Hippocampal formation (tissue), 2 donors: ENCODE measurements around the gene SLC43A2.
"Not testable (repeated sequence)": the region's sequence is repeated elsewhere in the genome, so short reads cannot be mapped to it uniquely, and the experiment has no call there.

Experiments used
- DNase-seq, 2 donors: peaks; one replicate each; lab custom pipeline; 2025; lab: John Stamatoyannopoulos, UW

The SLC43A2 gene

GRCh38 chr17:1590029-1590746 is 38.4 kb downstream of the SLC43A2 start:
- DNase-seq, result no peak

GRCh38 chr17:1588821-1589585 is 39.6 kb downstream of the SLC43A2 start:
- DNase-seq, result no peak

GRCh38 chr17:1584167-1584566 is 44.5 kb downstream of the SLC43A2 start:
- DNase-seq, result no peak

GRCh38 chr17:1583556-1583955 is 45.1 kb downstream of the SLC43A2 start:
- DNase-seq, result no peak

- DNase-seq, result no peak
These were observed 46.3 kb downstream of the SLC43A2 start for GRCh38 chr17:1582374-1582773.

- no peak for DNase-seq
These were observed 47.5 kb downstream of the SLC43A2 start for GRCh38 chr17:1580979-1581676.

- no peak for DNase-seq
These were observed 50.6 kb downstream of the SLC43A2 start for GRCh38 chr17:1578029-1578428.

GRCh38 chr17:1577583-1578013 is 51.0 kb downstream of the SLC43A2 start:
- DNase-seq, result no peak

- peak; percentile 60 to 70 for DNase-seq
These were observed 51.5 kb downstream of the SLC43A2 start for GRCh38 chr17:1577182-1577581.

- no peak for DNase-seq
These were observed 52.1 kb downstream of the SLC43A2 start for GRCh38 chr17:1576500-1576899.

- no peak for DNase-seq
These were observed 53.8 kb downstream of the SLC43A2 start for GRCh38 chr17:1574697-1575471.

- DNase-seq, result peak in 1 of 2 donors; percentile 72
These were observed 54.5 kb downstream of the SLC43A2 start for GRCh38 chr17:1573932-1574696.

GRCh38 chr17:1572646-1573045 is 56.0 kb downstream of the SLC43A2 start:
- DNase-seq, result not testable (repeated sequence)

- DNase-seq, result no peak
These were observed 57.3 kb downstream of the SLC43A2 start for GRCh38 chr17:1571341-1571704.

- no peak for DNase-seq
These were observed 59.5 kb downstream of the SLC43A2 start for GRCh38 chr17:1568950-1569810.

- DNase-seq, result no peak
These were observed 62.0 kb downstream of the SLC43A2 start for GRCh38 chr17:1566505-1567199.

GRCh38 chr17:1565877-1566276 is 62.8 kb downstream of the SLC43A2 start:
- DNase-seq, result no peak

GRCh38 chr17:1563786-1564613 is 64.6 kb downstream of the SLC43A2 start:
- no peak for DNase-seq

- not testable (repeated sequence) for DNase-seq
These were observed 65.2 kb downstream of the SLC43A2 start for GRCh38 chr17:1563471-1563785.
